ENCODE results near the gene LRRC4C.

Gene LRRC4C

GRCh38 chr11:40280159-40281051, 1179.0 kb downstream of the LRRC4C start:
- peak; percentile 30 for DNase-seq

DNA sequence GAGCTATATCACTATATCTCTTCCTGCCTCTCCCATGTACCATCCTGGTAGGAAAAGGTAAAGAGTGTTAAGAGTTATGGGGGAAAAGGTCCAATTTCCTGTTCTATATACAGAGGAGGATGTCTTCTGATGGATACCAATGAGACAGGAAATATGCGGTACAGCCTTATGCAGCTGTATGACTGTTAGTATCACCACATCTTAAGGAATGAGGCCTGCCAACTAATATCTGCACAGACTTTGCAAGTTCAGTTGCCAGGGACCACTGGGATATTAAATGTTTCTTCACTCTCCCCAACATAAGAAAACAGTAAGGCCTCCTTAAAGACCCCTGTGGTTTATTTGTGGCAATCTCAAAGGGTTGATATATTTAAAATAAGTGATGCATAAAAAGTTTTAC, 1182.5 kb downstream of the LRRC4C start:
- no peak for DNase-seq

GRCh38 chr11:40274017-40274416, 1185.4 kb downstream of the LRRC4C start:
- no peak for DNase-seq

GRCh38 chr11:40273192-40273732, 1186.2 kb downstream of the LRRC4C start:
- peak; percentile 16 for DNase-seq

- no peak for DNase-seq
Observed at GRCh38 chr11:40271361-40271760, 1188.1 kb downstream of the LRRC4C start.

DNA sequence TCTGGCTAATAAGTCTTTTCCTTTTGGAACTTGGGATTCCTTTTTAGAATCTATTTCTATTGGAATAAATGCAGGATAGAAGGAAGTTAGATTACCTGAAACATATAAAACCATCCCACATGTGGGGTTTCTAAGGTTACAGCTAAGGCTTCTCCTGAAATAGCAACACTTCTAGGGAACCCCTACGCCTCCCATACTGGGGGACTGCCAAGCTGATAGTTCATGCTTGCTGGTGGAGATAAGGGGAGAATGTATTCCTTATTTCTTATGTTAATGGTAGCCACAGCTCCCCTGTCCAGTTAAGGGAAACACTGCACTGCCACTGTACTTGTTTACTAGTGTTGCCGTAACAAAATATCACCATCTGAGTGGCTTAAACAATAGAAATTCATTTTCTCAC, 1189.6 kb downstream of the LRRC4C start:
- DNase-seq: no peak

GRCh38 chr11:40268551-40268950, 1190.9 kb downstream of the LRRC4C start:
- no peak for DNase-seq

DNA sequence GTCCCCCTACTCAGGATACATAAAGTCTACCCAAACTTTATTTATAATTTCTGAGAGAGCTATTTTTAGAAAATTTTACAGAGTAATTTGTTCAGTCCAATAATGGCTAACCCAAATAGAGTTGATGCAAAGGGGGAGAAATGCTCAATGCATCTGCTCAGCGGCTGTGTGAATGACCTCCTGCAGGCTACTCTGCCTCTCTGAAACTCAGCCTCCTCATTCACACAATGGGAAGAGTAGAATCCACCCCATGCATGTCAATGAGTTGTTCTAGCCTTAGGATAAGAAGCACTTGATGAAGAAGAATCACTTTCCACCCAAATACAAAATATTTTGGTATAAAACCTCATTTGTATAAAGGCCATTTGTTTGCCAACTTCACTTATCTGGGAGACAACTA, 1204.0 kb downstream of the LRRC4C start:
- no peak for DNase-seq

DNA sequence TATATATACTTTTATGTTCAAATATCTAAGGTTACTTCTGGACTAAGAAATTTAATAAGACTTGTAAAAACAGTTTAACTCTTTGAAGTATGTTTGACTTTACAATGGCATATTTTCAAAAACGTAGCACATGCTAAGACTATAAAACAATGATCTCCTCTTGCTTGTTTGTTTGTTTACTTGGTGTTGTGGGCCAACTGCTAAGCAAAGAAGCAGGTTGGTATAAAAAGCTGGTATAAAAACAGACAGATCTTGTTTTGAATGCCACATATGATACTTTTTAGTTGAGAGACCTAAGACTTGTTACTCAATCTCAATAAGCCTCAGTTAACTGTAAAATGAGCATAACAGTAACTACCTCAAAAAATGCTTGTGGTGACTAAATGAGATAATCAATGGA, 1206.3 kb downstream of the LRRC4C start:
- DNase-seq: no peak

DNA sequence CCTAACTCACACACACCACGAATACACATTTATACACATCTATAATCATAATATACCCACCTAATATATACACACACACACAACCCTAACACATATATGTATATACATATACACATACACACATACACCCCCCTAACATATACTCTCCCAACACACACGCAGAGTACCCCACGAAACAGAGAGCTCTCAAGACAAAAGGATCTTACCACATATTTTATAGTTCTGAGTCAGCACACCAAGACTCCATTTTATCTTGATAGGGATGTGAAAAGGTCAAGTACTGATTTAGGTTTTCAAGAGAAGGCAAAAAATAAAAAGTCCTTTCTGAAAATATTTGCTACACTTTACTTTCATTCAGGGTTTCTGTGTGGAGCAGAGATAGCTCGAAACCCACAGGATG, 1207.2 kb downstream of the LRRC4C start:
- DNase-seq: no peak

GRCh38 chr11:40246983-40247382, 1212.5 kb downstream of the LRRC4C start:
- DNase-seq: no peak

GRCh38 chr11:40241524-40242051, 1217.9 kb downstream of the LRRC4C start:
- DNase-seq: no peak

DNA sequence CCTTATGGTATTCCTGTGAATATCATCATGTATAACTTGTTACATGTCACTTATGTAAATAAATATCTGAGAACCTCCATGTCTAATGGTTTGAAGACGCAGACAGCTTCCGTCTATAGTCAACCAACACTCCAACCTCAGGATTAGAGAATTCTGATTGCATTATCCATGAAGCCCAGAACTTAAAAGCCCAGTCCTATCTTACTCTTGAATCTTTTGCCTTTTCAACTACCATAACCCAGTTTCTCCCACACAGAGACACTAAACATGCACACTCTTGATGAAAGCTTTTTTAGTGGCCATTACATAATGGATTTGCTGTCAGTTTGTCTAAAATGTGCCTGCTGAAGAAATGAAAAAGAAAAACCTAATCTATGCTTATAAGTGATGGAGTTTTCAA, 1219.2 kb downstream of the LRRC4C start:
- no peak for DNase-seq

DNA sequence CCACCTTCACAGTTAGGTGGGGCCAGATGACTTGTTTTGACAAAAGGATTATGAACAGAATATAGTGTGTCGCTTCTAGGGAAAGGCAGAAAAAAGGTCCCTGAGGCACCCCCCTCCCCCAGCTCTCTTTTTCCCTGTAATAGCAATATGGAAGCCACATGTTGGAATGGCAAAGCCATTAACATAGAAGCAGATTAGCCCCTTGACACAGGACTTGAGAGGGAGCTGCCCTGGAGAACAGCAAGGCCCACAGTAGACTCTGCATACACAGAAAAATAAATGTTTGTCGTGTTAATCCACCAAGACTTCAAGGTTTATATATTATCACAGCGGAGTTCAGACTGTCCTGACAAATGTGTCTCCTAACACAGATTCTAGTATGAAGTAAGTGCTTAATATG, 1222.9 kb downstream of the LRRC4C start:
- DNase-seq: no peak

- DNase-seq: no peak
Observed at GRCh38 chr11:40235841-40236240, 1223.6 kb downstream of the LRRC4C start.

GRCh38 chr11:40230821-40231220, 1228.6 kb downstream of the LRRC4C start:
- DNase-seq: no peak

DNA sequence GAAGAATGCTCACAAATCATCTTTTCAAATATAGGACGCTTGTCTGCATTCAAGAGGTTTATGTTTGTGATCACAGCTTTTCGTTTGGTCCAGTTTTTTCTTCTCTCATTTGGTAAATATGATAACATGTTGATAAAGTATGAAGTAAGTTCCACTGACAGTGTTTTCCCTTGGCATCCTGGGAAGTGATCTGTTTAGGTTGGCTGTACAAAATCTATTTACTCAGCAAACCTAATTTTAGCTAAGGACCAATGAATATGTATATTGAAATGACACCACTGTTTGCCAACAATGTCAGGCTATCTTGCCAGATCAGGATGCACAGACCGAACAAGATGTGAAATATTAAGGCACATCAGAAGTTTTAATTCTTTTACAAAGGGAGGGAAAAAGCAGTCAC, 1230.8 kb downstream of the LRRC4C start:
- no peak for DNase-seq

- no peak for DNase-seq
Observed at GRCh38 chr11:40227730-40228129, 1231.7 kb downstream of the LRRC4C start.

GRCh38 chr11:40226654-40227053, 1232.8 kb downstream of the LRRC4C start:
- DNase-seq: no peak

DNA sequence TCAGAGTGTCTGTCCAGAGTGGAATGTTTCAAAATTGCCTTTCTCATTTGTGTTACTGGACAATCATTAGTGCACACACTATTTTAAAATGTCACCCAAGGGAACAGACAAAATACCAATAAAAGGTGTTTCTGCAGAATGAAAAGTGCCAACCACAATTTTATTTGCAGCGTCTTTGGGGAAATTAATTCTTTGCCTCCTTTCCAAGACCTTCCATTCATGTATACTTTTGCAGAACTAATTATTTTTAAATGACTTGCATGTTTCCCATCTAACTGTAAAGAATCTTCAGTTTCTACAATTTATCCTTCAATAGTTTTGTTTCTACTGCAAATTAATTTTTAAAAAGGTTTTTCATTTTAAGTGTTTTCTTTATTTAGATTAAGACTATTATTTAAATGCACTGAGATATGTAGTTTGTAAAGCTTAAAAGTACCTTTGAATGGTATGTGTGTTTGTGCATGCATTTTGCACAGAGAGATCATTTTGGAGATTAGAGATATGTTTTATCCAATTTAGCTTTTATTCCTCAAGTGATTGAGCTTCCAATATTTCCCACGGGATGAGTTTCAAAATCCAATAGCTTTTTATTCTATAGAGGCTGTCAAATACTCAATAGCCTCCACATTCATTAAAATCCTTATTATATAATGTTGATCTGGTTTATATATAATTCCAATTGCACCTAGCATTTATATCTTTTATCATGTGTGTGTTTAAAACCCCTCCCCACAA, 1235.7 kb downstream of the LRRC4C start:
- DNase-seq: no peak

GRCh38 chr11:40219401-40219800, 1240.1 kb downstream of the LRRC4C start:
- no peak for DNase-seq

- DNase-seq: peak; percentile 11
Observed at GRCh38 chr11:40215556-40215955, 1243.9 kb downstream of the LRRC4C start.

DNA sequence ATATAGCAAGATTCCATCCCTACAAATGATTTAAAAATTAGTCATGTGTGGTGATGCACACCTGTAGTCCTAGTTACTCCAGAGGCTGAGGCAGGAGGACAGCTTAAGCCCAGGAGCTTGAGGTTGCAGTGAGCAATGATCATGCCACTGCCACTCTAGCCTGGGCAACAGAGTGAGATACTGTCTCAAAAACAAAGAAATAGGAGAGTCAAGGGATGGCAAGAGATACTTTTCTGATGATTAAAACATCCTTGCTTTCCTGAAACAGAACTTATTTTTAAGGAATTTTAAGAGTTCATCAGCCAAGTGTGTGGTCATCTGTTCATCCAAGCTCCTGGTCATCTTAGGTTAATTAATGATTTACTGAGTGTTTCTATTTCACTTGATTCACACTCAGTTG, 1252.0 kb downstream of the LRRC4C start:
- DNase-seq: no peak

- DNase-seq: no peak
Observed at GRCh38 chr11:40204228-40204627, 1255.2 kb downstream of the LRRC4C start.
